Choroid plexus epithelial cell (primary cell): ENCODE results near the gene MRPS2.

Experiments used
- DNase-seq: peaks from one replicate; pipeline ENCODE4 v3.0.0-alpha.2; 2010; ENCODE audit warnings: low read depth
- H3K4me3 ChIP-seq: 2 replicates; pipeline ENCODE4 v1.5.1; 2011; ENCODE audit warnings: low read depth, mild to moderate bottlenecking, control low read depth, low read length, moderate library complexity
- TF ChIP-seq, protein P1 (sequence below): conservative IDR thresholded peaks from 2 replicates; pipeline ENCODE4 v1.5.1; 2011; ENCODE audit warnings: low read depth, mild to moderate bottlenecking, control low read depth, inconsistent platforms, low read length, moderate library complexity

The MRPS2 gene

DNA sequence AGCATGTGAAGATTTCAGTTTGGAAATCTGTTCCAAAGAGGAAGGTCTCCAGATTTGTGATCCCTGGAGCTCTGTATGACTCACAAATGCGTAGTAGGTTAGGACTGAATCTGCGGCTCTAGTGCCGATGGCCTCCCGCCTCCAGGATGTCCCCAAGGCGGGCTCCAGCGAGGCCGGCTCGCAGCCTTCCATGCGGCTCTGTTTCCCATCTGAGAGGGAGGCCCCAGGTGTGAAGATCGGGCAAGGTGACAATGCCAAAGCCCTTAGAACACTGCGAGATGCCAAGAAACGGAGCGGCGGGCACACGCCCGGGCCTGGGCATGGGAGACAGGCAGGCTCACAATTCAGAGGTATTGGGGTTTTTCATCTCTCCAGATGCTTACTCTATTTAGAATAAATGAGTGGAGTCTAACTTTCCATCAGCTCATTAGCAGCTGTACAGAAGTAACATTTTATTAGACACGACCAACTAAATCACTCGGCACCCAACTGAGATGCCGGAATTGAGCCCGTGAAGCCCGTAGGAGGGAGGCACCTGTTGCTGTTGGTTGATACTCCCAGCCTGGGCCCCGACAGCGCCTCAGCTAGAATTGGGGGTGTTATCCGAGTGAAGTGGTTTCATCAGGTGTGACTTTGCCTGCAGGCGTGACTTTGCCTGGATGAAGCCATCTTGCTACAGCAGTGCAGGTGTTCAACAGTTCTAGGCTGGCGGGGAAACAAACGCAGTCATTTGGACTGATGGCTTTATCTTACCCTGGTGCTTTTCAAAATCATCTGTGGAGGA is 7.4 kb upstream of the MRPS2 start:
- no peak for DNase-seq
- H3K4me3 ChIP-seq, result no peak overlapping the region
- TF ChIP-seq, protein P1, sequence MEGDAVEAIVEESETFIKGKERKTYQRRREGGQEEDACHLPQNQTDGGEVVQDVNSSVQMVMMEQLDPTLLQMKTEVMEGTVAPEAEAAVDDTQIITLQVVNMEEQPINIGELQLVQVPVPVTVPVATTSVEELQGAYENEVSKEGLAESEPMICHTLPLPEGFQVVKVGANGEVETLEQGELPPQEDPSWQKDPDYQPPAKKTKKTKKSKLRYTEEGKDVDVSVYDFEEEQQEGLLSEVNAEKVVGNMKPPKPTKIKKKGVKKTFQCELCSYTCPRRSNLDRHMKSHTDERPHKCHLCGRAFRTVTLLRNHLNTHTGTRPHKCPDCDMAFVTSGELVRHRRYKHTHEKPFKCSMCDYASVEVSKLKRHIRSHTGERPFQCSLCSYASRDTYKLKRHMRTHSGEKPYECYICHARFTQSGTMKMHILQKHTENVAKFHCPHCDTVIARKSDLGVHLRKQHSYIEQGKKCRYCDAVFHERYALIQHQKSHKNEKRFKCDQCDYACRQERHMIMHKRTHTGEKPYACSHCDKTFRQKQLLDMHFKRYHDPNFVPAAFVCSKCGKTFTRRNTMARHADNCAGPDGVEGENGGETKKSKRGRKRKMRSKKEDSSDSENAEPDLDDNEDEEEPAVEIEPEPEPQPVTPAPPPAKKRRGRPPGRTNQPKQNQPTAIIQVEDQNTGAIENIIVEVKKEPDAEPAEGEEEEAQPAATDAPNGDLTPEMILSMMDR, result no peak

DNA sequence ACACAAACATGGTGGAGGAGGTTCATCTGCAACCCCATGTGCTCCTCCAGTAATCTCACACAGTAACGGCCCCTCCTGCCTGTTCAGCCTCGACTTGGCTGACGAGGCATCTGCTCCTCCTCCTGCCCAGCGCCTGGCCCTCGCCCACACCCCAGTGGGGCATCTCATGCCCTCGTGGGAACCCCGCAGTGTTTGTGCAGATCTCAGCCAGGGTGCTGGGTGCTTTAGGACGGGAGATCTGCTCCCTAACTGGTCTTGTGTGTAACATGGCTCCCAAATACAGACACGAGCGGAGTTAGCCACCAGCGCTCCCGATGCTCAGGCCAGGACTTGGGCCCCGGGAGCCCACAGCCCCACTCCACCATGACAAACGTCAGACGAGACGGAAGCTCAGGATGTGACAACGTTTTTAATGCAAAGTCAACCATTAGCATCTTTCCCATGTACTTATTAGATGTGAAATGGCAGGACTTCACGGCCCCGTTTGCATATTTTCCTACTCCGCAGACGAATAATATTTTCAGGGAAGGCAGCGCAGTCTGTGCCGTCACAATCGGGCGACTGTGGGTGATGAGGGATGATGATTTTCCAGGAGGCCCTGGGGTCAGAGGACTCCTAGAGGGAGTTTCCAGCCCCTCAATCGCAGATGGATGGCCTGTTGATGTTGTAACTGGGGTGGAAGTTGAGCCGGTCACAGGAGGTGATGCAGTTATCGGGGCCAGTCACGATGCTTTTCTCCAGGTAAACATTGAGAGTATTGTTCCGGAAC is 5.5 kb upstream of the MRPS2 start:
- TF ChIP-seq, protein P1, result no peak
- H3K4me3 ChIP-seq, result no peak overlapping the region
- no peak for DNase-seq

DNA sequence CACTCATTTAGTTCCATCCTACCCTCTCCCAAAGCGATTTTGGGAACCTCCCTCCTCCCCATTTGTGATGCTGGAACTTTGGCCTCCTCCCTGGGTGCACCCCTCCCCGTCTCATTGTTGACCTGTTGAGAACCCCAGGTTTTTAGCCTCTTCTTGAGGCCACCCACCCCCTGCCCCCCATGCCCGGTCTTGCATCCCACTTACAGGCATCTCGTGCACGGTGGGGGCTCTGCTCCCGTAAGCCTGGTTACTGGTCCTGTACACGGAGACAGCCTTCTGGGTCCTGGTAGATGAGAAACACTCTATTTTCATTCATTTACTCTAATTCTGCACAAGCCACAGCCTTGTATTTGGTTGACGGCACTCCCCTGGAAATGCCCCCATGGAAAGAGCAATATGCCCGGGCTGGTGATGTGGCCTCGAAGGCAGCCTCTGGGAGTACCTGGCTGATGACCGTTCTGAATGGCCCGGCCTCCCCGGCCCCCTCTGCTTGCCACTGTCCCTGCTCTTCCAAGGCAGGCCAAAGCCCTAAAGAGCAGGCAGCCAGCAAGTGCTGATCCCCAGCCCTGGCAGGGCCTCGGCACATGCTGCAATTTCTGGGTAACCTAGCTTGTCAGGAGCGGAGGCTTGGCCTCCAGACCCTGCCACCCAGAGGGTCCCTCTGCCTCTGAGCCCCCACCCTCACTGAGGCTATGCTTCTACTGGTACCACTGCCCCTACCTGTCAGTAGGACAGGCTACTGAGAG is 1.9 kb upstream of the MRPS2 start:
- H3K4me3 ChIP-seq, result no peak overlapping the region
- TF ChIP-seq, protein P1, result no peak
- DNase-seq, result no peak

DNA sequence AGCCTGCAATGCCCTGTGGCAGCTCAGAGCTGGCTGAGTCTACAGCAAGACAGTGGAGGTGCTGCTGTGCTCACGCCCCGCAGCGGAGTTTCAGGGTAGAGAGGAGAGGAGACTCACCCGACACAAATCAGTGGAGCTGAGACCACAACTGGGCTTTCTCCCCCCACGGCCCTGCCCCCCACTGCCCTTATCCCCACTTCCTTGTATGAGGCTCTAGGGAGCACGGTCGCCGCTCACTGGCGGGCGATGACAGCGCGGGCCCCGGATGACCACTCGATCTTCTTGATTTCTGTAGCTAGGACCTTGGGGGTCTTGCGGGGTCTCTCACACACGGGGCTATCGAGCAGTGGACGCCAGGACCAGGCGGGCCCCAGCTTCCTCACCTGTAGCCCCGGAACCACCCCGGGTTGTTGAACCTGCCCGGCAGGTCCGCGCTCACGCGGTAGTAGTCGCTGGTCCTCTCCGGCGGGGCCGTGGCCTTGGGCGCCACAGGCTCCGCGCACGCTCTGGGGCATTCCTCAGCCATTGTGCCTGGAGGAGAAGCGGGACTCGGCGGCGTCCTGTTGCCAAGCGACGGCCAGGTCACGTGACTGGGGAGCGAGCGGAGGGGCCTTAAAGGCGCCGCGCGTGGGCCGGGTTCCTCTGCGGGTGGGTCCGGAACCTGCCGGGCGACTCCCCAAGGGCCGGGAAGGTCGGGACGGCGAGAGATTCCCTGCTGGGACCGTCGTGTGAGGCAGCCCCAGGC is 984 bp upstream of the MRPS2 start:
- H3K4me3 ChIP-seq, result peak overlapping the region; percentile 91

DNA sequence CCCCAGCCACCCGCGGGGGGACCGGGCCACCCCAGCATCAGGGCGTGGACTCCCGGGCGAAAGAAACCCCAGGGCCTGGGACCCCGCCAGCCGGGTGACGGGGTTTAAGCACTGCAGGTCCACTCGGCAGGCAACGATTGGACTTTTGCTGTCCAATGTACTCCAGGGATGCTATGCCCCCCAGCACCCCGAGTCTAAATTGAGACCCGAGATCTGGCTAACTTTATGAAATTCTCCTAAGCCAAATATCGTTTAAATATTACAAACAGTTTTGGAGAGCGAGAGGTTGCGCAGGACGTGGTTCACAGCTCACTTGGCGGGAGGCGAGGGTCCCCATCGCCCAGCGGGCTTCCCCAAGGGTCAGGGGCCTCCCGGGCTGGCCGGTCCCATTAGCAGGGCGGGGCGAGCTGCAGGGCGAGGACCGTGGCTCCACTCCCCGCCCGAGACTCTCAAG is 384 bp upstream of the MRPS2 start:
- DNase-seq, result peak; percentile 61
- H3K4me3 ChIP-seq, result peak overlapping the region; percentile 91
- TF ChIP-seq, protein P1, result no peak

More for the DNA sequence above, 984 bp upstream of the MRPS2 start:
- DNase-seq, result peak; percentile 93
- TF ChIP-seq, protein P1, result no peak
